ENCODE data around the gene MRTFA.

GRCh38 chr22:40654522-40655167, 18.1 kb upstream of the MRTFA start:
- peak; percentile 65 for TF ChIP-seq CTCF (IDR thresholded peaks at IDR 0.05; ENCODE audit: low read depth, low read length, missing input control)
- peak; percentile 18 for TF ChIP-seq MAX (IDR thresholded peaks at IDR 0.05)
- no peak for TF ChIP-seq ZBTB33 (IDR thresholded peaks at IDR 0.05)
- TF ChIP-seq REST (IDR thresholded peaks at IDR 0.05): no peak
- no peak for TF ChIP-seq TAF1 (conservative IDR thresholded peaks at IDR 0.05)
- TF ChIP-seq JUND (IDR thresholded peaks at IDR 0.05): no peak
- no peak for TF ChIP-seq RXRA (IDR thresholded peaks at IDR 0.05)
- TF ChIP-seq EGR1 (IDR thresholded peaks at IDR 0.05; ENCODE audit: low read depth in 2 of 2): no peak
